ENCODE measurements around the gene CHRM2.

- no peak for TF ChIP-seq EZH2 (IDR thresholded peaks at IDR 0.05; ENCODE audit: low read length)
- TF ChIP-seq, protein P1, sequence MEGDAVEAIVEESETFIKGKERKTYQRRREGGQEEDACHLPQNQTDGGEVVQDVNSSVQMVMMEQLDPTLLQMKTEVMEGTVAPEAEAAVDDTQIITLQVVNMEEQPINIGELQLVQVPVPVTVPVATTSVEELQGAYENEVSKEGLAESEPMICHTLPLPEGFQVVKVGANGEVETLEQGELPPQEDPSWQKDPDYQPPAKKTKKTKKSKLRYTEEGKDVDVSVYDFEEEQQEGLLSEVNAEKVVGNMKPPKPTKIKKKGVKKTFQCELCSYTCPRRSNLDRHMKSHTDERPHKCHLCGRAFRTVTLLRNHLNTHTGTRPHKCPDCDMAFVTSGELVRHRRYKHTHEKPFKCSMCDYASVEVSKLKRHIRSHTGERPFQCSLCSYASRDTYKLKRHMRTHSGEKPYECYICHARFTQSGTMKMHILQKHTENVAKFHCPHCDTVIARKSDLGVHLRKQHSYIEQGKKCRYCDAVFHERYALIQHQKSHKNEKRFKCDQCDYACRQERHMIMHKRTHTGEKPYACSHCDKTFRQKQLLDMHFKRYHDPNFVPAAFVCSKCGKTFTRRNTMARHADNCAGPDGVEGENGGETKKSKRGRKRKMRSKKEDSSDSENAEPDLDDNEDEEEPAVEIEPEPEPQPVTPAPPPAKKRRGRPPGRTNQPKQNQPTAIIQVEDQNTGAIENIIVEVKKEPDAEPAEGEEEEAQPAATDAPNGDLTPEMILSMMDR (optimal IDR thresholded peaks at IDR 0.05 in 1 of 3, IDR thresholded peaks at IDR 0.05 in 1 of 3, conservative IDR thresholded peaks at IDR 0.05 in 1 of 3; ENCODE audit: extremely low read depth in 1 of 3, insufficient read depth in 2 of 3, low read length in 3 of 3), result no peak
These were observed 201.0 kb downstream of the CHRM2 start for GRCh38 chr7:137069249-137069963.
